Esophagus muscularis mucosa (tissue), 4 donors: ENCODE results near the gene USP13. TPM values are rescaled to one million over a fixed set of nuclear protein-coding genes. Genes with fewer than 3 reads are reported as not detected.
A peak's percentile ranks its signal among the peaks of the same experiment; 100 is the strongest.

Experiments used
- DNase-seq: peaks from one replicate; pipeline ENCODE4 v3.0.0-alpha.2; 2017; ENCODE audit errors: extremely low spot score
- H3K27ac ChIP-seq, 4 donors: fragments of 200-600 bp; sonication (generic); replicated peaks in 1 of 4; 1 replicate in 3 of 4; 2 replicates in 1 of 4; pipeline ENCODE4 v1.5.1; 2016 to 2019; ENCODE audit warnings: mild to moderate bottlenecking in 1 of 4
- H3K27me3 ChIP-seq, 4 donors: fragments of 200-600 bp; sonication (generic); one replicate each; pipeline versions ENCODE4 v1.5.1 to v1.6.0; 2016 to 2019
- H3K36me3 ChIP-seq, 4 donors: fragments of 200-600 bp; sonication (generic); one replicate each; pipeline ENCODE4 v1.5.1; 2016 to 2019
- H3K4me1 ChIP-seq, 4 donors: fragments of 200-600 bp; sonication (generic); one replicate each; pipeline ENCODE4 v1.5.1; 2016 to 2019
- H3K4me3 ChIP-seq, 4 donors: fragments of 200-600 bp; sonication (generic); 1 replicate in 2 of 4; 2 replicates in 2 of 4; pipeline ENCODE4 v1.5.1; 2016 to 2019; ENCODE audit warnings: mild to moderate bottlenecking in 4 of 4, moderate library complexity in 1 of 4
- H3K9me3 ChIP-seq, 4 donors: fragments of 200-600 bp; sonication (generic); 1 replicate in 3 of 4; 2 replicates in 1 of 4; pipeline ENCODE4 v1.5.1; 2016 to 2019
- CTCF ChIP-seq, 3 experiments: fragments of 200-600 bp in 2 of 3; fragments of 450-650 bp in 1 of 3; sonication (generic) in 2 of 3; IDR thresholded peaks; one replicate each; pipeline ENCODE4 v1.5.1; 2017 to 2019; ENCODE audit warnings: antibody characterized with exemption in 3 of 3, mild to moderate bottlenecking in 2 of 3, moderate library complexity in 1 of 3
- EP300 ChIP-seq: sonication (generic); formaldehyde crosslinking; IDR thresholded peaks from one replicate; pipeline ENCODE4 v1.6.1; 2017; ENCODE audit warnings: antibody characterized with exemption
- POLR2A ChIP-seq: fragments of 450-650 bp; IDR thresholded peaks from one replicate; pipeline ENCODE4 v1.6.1; 2017; ENCODE audit warnings: antibody characterized with exemption, moderate library complexity, mild to moderate bottlenecking, low read depth
- POLR2AphosphoS5 ChIP-seq, 2 donors: sonication (generic); formaldehyde crosslinking; IDR thresholded peaks; one replicate each; pipeline ENCODE4 v1.6.1; 2017; ENCODE audit warnings: antibody characterized with exemption in 2 of 2
- WGBS: methylation state at CpG from one replicate; pipeline ENCODE4 v1.1.5; 2018; 5-methylcytosine and 5-hydroxymethylcytosine counted together
- intact Hi-C: fragments of 100-400 bp; cut with DNase I; formaldehyde crosslinking; loops from one replicate; pipeline ENCODE4 v1.15.1; 2023
- total RNA-seq, 4 donors: library from RNA; depleted of rRNA; stranded (reverse); fragments of >200 nt; gene quantifications; one replicate each; pipeline versions ENCODE4 v1.1.0 to v1.2.1, GENCODE V29; 2016

The USP13 gene
- total RNA-seq, 4 donors from 2014 or later, result 8.7 to 15.1 (median 11.9) TPM

GRCh38 chr3:179701176-179701827, 48.5 kb downstream of the USP13 start:
- H3K4me1 ChIP-seq, result peaks cover 0 to 3% (median 0%) of the 10 kb centered on the region in 4 donors

GRCh38 chr3:179702271-179702947, 49.6 kb downstream of the USP13 start:
- Histone ChIP-seq H3K9me3 (no peaks in the 10 kb centered on the region), H3K27me3 (no peaks in the 10 kb centered on the region), H3K36me3 (peaks cover 0 to 15% (median 7%) of the 10 kb centered on the region in 4 donors), H3K27ac (no peak overlapping the region), H3K4me1 (peaks cover 0 to 11% (median 0%) of the 10 kb centered on the region in 4 donors), H3K4me3 (no peak overlapping the region)
- intact Hi-C loops, result no loop called here
- 93% methylated on average over 6 of the region's 6 CpGs for WGBS
- peak; percentile 37 for DNase-seq
- TF ChIP-seq EP300, result no peak
- TF ChIP-seq CTCF (IDR thresholded peaks at IDR 0.05), result no peak
- TF ChIP-seq POLR2AphosphoS5 (IDR thresholded peaks at IDR 0.05), result no peak
- no peak for TF ChIP-seq POLR2A

More at GRCh38 chr3:179701176-179701827, 48.5 kb downstream of the USP13 start:
- H3K27me3 ChIP-seq, result no peaks in the 10 kb centered on the region
- no peak overlapping the region for H3K27ac ChIP-seq
- peak; percentile 7 for DNase-seq
- TF ChIP-seq POLR2A, result no peak
- no peaks in the 10 kb centered on the region for H3K9me3 ChIP-seq
- WGBS, result 88% methylated on average over 12 of the region's 12 CpGs
- peaks cover 0 to 13% (median 6%) of the 10 kb centered on the region in 4 donors for H3K36me3 ChIP-seq
- intact Hi-C loops, result no loop called here
- H3K4me3 ChIP-seq, result no peak overlapping the region

GRCh38 chr3:179703816-179704215, 51.0 kb downstream of the USP13 start:
- Histone ChIP-seq H3K36me3 (peaks cover 0 to 21% (median 9%) of the 10 kb centered on the region in 4 donors), H3K4me1 (peaks cover 0 to 13% (median 0%) of the 10 kb centered on the region in 4 donors), H3K27me3 (no peaks in the 10 kb centered on the region), H3K4me3 (no peak overlapping the region), H3K9me3 (no peaks in the 10 kb centered on the region), H3K27ac (no peak overlapping the region)
- DNase-seq, result peak; percentile 3
- no peak for TF ChIP-seq POLR2AphosphoS5 (IDR thresholded peaks at IDR 0.05)
- TF ChIP-seq CTCF (IDR thresholded peaks at IDR 0.05), result no peak
- TF ChIP-seq EP300, result no peak
- no peak for TF ChIP-seq POLR2A
- 93% methylated on average over 3 of the region's 3 CpGs for WGBS
- intact Hi-C loops, result no loop called here

GRCh38 chr3:179706233-179706632, 53.4 kb downstream of the USP13 start:
- WGBS, result 100% methylated on average over 1 of the region's 1 CpG
- DNase-seq, result no peak
- intact Hi-C loops, result no loop called here

More at GRCh38 chr3:179706233-179706632, 53.4 kb downstream of the USP13 start:
- Histone ChIP-seq H3K4me3 (no peak overlapping the region), H3K36me3 (peaks cover 0 to 35% (median 10%) of the 10 kb centered on the region in 4 donors), H3K27ac (no peak overlapping the region), H3K9me3 (no peaks in the 10 kb centered on the region), H3K4me1 (peaks cover 0 to 13% (median 0%) of the 10 kb centered on the region in 4 donors), H3K27me3 (no peaks in the 10 kb centered on the region)
- TF ChIP-seq POLR2AphosphoS5 (IDR thresholded peaks at IDR 0.05), result no peak
- no peak for TF ChIP-seq CTCF (IDR thresholded peaks at IDR 0.05)
- no peak for TF ChIP-seq POLR2A
- no peak for TF ChIP-seq EP300
